ENCODE measurements around the gene MRC2.

- TF ChIP-seq POLR2A (IDR thresholded peaks at IDR 0.05) = no peak
- no peak for TF ChIP-seq CTCF (IDR thresholded peaks at IDR 0.05)
- no peak for TF ChIP-seq POLR2AphosphoS5 (IDR thresholded peaks at IDR 0.05)
- TF ChIP-seq EP300 (IDR thresholded peaks at IDR 0.05; ENCODE audit: low read depth) = no peak
These were observed 47.8 kb downstream of the MRC2 start for GRCh38 chr17:62675260-62675659.
